Erythroblast (primary cell): Measurements from ENCODE around the gene CABP5.

Experiments used
- GATA1 ChIP-seq: IDR thresholded peaks from 2 replicates; pipeline ENCODE4 v1.6.1; 2011; ENCODE audit warnings: low read depth, mild to moderate bottlenecking, control low read depth, low read length, moderate library complexity
- POLR2A ChIP-seq: IDR thresholded peaks from 2 replicates; pipeline ENCODE4 v1.6.1; 2011; ENCODE audit warnings: mild to moderate bottlenecking, low read length

DNA sequence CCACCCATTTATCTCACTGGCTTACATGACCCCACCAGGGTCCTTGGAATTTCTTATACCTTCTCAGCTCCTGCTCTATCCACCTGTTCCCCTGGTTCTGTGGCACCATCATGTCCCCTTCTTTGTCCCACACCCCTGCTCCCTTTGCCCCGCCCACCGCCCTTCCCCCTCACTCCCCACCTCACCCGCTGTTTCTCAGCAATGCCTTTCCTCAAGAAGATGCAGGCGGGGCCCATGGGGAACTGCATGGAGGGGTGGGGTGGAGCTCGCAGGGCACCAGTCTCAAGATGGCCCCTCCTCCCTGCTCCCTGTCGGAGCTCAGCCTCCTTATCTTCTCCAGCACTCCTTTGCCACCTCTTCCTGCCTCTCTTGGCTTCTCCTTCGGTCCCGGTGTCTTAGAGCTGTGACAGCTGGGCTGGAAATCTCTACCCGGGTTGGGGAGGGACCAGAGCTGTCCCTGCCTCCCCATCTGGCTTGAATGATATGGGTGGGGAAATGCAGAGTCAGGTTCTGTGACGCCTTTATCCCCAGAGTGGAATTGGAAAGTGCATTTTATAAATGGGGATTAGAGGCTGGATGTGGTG lies at the start of gene CABP5:
- TF ChIP-seq POLR2A (no peak), GATA1 (no peak)
